ENCODE results near the gene PRLR.
"Not testable (repeated sequence)": the region's sequence is repeated elsewhere in the genome, so short reads cannot be mapped to it uniquely, and the experiment has no call there.

PRLR gene

GRCh38 chr5:35230038-35230611 lies at the start of gene PRLR:
PRLR (minus strand) TSS chr5:35230487; CDS start chr5:35089620, 140,867 bp downstream.
- DNase-seq (ENCODE audit: low read depth) = peak; percentile 53

GRCh38 chr5:35274839-35275509 lies 44.7 kb upstream of the PRLR start:
- no peak for DNase-seq (ENCODE audit: low read depth)

- no peak for DNase-seq (ENCODE audit: low read depth)
Measured at GRCh38 chr5:35269006-35269405, 38.7 kb upstream of the PRLR start.

- DNase-seq (ENCODE audit: low read depth) = no peak
Measured at GRCh38 chr5:35266276-35266675, 36.0 kb upstream of the PRLR start.

GRCh38 chr5:35264509-35264908 lies 34.2 kb upstream of the PRLR start:
- DNase-seq (ENCODE audit: low read depth) = no peak

GRCh38 chr5:35263266-35263877 lies 33.1 kb upstream of the PRLR start:
- no peak for DNase-seq (ENCODE audit: low read depth)

- no peak for DNase-seq (ENCODE audit: low read depth)
Measured at GRCh38 chr5:35253582-35253981, 23.3 kb upstream of the PRLR start.

- DNase-seq (ENCODE audit: low read depth) = no peak
Measured at GRCh38 chr5:35252963-35253362, 22.7 kb upstream of the PRLR start.

- DNase-seq (ENCODE audit: low read depth) = peak; percentile 17
Measured at GRCh38 chr5:35248843-35249780, 18.8 kb upstream of the PRLR start.

GRCh38 chr5:35247648-35248034 lies 17.4 kb upstream of the PRLR start:
- DNase-seq (ENCODE audit: low read depth) = no peak

- no peak for DNase-seq (ENCODE audit: low read depth)
Measured at GRCh38 chr5:35246900-35247647, 16.8 kb upstream of the PRLR start.

GRCh38 chr5:35246411-35246810 lies 16.1 kb upstream of the PRLR start:
- peak; percentile 21 for DNase-seq (ENCODE audit: low read depth)

- not testable (repeated sequence) for DNase-seq (ENCODE audit: low read depth)
Measured at GRCh38 chr5:35245371-35245770, 15.1 kb upstream of the PRLR start.

- DNase-seq (ENCODE audit: low read depth) = no peak
Measured at GRCh38 chr5:35244171-35244570, 13.9 kb upstream of the PRLR start.

- no peak for DNase-seq (ENCODE audit: low read depth)
Measured at GRCh38 chr5:35242702-35243258, 12.5 kb upstream of the PRLR start.

GRCh38 chr5:35240892-35241291 lies 10.6 kb upstream of the PRLR start:
- no peak for DNase-seq (ENCODE audit: low read depth)

GRCh38 chr5:35239911-35240610 lies 9.8 kb upstream of the PRLR start:
- DNase-seq (ENCODE audit: low read depth) = no peak

GRCh38 chr5:35239476-35239875 lies 9.2 kb upstream of the PRLR start:
- no peak for DNase-seq (ENCODE audit: low read depth)

GRCh38 chr5:35237580-35238376 lies 7.5 kb upstream of the PRLR start:
- DNase-seq (ENCODE audit: low read depth) = no peak

- no peak for DNase-seq (ENCODE audit: low read depth)
Measured at GRCh38 chr5:35236770-35237169, 6.5 kb upstream of the PRLR start.
